Measurements from ENCODE around the gene ELMO1. TPM values are rescaled to one million over a fixed set of nuclear protein-coding genes. Genes with fewer than 3 reads are reported as not detected.
A peak's percentile ranks its signal among the peaks of the same experiment; 100 is the strongest.

Gene ELMO1
- total RNA-seq, 1 donor from 2014 or later: 21.2 TPM

- DNase-seq (ENCODE audit: low spot score) (no peak), ATAC-seq (no peak)
Measured at GRCh38 chr7:36916116-36916515, 532.5 kb downstream of the ELMO1 start.

GRCh38 chr7:36911788-36912187, 536.9 kb downstream of the ELMO1 start:
- ATAC-seq (no peak), DNase-seq (ENCODE audit: low spot score) (no peak)

DNA sequence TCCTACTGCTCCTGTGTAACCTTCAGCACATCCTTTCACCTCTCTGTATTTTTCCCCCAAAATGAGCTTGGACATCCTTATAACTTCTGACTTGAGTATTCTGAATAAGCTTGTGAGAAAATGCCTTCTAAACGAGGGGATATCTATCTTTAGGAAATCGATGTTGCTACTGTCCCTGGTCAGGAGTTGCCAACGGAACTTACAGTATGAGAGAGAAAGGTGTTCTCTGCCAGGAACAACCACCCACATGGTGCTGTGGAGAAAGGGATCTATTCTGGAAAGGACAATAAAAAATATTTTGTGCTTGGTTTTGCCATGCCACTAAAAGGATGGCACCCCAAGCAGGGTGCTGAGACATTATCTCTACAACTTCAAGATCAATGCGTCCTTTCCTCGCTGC, 537.8 kb downstream of the ELMO1 start:
- DNase-seq (ENCODE audit: low spot score) (no peak), ATAC-seq (no peak)

DNA sequence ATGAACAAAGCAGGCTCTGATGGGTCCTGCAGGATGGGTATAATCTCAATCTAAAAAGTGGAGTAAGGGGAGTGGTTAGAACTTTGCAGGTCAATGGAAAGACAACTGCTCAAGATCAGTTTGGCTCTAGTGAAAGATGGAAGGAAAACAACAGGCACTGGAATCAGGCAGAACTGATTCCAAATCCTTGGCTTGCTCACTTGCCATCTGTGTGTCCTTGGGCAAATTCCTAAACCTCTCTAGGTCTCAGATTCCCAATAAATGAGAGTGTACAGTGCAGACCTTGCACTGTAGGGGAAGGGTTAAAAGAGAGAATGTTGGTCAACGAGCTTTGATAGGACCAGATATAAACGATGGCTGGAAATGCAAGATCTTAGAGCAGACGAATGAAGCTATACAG, 538.3 kb downstream of the ELMO1 start:
- DNase-seq (ENCODE audit: low spot score) (no peak), ATAC-seq (no peak)

- no peak for DNase-seq (ENCODE audit: low spot score)
- ATAC-seq: peak; percentile 86
Measured at GRCh38 chr7:36906956-36907635, 541.6 kb downstream of the ELMO1 start.

DNA sequence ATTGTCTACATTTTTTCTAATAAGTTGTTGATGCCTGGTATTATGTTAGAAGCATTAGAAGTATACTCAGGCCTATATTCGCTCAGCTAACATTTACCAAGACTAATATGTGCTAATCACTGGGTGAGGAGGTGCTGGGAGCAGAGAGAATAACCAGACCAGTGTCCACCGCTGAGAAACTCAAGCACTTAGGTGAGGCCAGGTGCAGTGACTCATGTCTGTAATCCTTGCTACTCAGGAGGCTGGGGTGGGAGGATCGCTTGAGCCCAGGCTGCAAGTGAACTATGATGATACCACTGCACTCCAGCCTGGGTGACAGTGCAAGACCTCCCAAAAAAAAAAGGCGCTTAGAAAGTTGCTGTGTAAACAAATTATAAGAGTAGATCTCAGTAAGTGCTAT, 542.2 kb downstream of the ELMO1 start:
- no peak for DNase-seq (ENCODE audit: low spot score)
- peak; percentile 44 for ATAC-seq

- ATAC-seq: no peak
- no peak for DNase-seq (ENCODE audit: low spot score)
Measured at GRCh38 chr7:36905841-36906240, 542.8 kb downstream of the ELMO1 start.

GRCh38 chr7:36904802-36905201, 543.9 kb downstream of the ELMO1 start:
- ATAC-seq (peak; percentile 22), DNase-seq (ENCODE audit: low spot score) (no peak)

- DNase-seq (ENCODE audit: low spot score) (no peak), ATAC-seq (no peak)
Measured at GRCh38 chr7:36904101-36904500, 544.6 kb downstream of the ELMO1 start.

DNA sequence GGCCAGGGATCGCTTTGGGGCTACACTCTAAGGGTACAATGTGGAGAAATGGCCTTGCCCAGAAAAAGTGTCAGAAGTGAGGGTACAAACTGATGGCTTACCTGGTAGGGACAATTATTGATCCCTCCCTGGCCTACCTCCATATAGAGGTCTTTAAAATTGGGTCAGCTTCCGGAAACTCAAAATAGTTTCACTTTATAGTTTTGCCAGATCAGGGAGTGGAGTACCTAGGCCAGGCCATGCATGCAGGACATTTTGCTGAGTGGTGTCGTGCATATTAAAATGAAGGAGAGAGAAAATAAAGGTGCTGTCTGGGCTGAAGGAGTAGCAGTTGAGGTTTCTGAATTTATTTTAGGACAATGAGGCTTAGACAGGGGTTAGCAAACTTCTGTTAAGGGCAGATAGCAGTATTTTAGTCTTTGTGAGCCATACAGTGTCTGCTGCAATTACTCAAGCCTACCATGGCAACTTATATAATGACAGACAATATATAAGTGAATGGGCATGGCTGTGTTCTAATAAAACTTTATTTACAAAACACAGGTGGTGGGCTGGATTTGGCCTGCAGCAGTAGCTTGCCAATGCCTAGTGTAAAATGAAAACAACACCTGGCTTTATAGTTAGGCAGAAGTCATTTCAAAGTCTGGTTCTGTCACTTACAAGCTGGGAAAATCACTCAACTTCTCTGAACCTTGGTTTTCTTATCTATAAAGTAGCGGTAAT, 547.5 kb downstream of the ELMO1 start:
- DNase-seq (ENCODE audit: low spot score) (no peak), ATAC-seq (peak; percentile 66)

GRCh38 chr7:36898186-36898585, 550.5 kb downstream of the ELMO1 start:
- DNase-seq (ENCODE audit: low spot score): no peak
- ATAC-seq: peak; percentile 58

DNA sequence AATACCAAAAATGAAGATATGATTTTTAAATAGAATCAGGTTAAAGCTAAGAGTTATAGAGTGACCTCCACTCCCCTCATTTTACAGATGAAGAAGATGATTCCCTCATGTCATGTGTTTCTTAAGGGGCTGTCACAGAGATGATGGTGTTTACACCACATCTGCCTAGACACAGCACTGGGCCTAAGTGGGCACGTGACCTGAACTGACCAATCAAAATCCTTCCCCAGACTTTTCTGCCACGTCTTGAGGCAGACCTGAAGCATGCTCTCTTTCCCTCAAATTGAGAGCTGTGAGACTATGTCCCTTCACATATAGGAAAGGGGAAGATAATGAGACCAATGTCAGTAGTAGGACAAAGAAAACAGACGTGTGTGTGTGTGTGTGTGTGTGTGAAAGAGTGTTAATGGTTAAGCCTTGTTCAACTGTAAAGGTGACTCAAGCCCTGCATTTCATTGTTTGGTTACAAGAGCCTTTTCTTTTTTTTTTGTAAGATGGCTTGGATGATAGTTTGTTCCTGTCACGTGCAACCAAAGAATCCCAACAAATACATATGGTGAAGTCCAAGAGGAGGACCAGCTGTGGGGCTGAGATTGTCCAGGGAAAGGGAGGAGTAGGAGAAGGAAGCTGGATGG, 551.6 kb downstream of the ELMO1 start:
- ATAC-seq (no peak), DNase-seq (ENCODE audit: low spot score) (no peak)

GRCh38 chr7:36896418-36896817, 552.2 kb downstream of the ELMO1 start:
- ATAC-seq: peak; percentile 48

DNA sequence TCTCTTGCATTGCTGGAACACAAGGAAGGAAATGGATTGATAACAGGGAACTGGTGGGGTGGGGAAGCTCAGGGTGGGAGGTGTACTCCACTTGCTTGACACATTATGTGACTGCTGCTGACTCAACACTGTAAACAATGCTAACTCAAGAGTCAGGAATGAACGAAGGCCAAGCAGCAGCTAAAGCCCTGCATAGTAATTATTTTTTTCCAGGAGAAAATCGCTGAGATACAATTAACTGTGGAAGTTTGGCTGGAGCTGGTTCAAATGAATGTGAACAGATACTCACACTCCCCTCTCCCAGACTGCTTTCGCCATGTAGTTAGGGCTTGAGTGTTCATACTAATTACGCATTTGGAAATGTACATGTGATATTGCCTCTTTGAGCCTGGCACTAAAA, 553.5 kb downstream of the ELMO1 start:
- DNase-seq (ENCODE audit: low spot score) (no peak), ATAC-seq (peak; percentile 7)

More at GRCh38 chr7:36896418-36896817, 552.2 kb downstream of the ELMO1 start:
- no peak for DNase-seq (ENCODE audit: low spot score)

- ATAC-seq (no peak), DNase-seq (ENCODE audit: low spot score) (no peak)
Measured at GRCh38 chr7:36894190-36894589, 554.5 kb downstream of the ELMO1 start.

GRCh38 chr7:36889182-36889581, 559.5 kb downstream of the ELMO1 start:
- ATAC-seq (no peak), DNase-seq (ENCODE audit: low spot score) (no peak)

GRCh38 chr7:36887969-36888368, 560.7 kb downstream of the ELMO1 start:
- DNase-seq (ENCODE audit: low spot score) (no peak), ATAC-seq (peak; percentile 91)

DNA sequence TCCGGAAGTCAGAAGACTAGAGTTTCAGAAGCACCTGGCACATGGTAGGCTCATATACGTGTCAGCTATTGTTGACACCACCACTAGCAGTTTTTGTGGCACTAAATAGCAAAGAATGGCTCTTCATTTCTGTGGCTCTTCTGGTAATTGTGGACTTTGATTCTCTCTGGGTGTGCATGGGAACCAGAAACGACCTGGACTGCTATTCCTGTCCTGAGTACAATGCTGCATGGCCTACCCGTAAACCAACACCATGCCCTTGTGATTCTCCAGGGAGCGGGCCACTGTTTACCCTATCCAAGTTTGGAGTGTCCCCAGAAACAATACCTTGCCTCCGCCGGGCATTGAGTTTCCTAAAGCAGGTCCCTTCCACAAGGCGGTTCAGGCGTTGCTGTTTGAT, 561.4 kb downstream of the ELMO1 start:
- ATAC-seq (peak; percentile 73), DNase-seq (ENCODE audit: low spot score) (no peak)

DNA sequence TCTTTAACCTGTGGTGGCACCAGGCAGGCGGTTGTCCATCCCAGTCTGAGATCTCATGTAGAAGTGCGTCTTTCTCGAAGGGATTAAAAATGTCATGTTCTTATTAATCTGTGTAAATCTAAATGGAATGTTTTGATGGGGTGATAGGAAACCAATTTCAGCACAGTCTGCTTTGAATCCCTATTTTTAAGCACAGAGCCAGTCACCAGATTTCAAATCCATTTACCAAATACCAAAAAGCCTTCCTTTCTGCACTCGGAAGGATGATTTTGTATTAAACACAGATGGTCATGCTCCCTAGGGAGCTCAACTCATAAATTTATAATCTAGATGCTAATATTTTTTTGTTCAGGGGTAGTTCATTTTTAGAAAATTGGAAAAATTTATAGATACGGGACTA, 563.8 kb downstream of the ELMO1 start:
- no peak for DNase-seq (ENCODE audit: low spot score)

GRCh38 chr7:36884351-36884750, 564.3 kb downstream of the ELMO1 start:
- DNase-seq (ENCODE audit: low spot score): no peak
- ATAC-seq: no peak

More for the DNA sequence above, 563.8 kb downstream of the ELMO1 start:
- ATAC-seq: no peak

DNA sequence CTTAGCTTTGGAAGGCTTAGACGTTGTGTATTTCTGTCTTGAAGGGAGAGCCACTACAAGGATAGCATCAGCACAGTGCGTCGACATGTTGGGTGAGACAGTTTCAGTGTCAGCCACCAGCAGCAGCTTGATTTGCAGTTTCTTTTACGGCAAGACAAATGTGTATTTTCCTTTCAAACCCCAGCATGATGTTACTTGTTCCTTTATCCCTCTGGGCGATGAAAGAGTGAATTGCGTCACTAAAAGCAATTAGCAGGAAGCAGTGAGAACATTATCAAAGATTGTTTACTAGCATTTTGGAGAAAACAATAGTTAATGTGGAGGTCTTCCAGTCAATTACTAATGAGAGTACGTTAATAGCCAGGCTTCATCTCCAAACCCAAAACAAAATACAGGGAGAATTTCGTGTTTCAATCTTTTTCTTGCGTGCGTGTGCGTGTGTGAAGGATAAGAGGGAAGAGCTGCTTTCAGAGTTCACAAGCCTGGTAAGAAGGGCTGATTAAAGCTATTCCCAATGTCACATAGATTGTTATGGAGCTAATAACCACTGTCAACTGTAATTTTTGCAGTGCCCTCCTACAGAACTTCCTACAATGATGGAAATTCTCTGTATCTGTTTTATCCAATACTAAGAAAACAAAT, 567.3 kb downstream of the ELMO1 start:
- DNase-seq (ENCODE audit: low spot score) (no peak), ATAC-seq (no peak)

- DNase-seq (ENCODE audit: low spot score) (no peak), ATAC-seq (peak; percentile 26)
Measured at GRCh38 chr7:36880108-36880507, 568.6 kb downstream of the ELMO1 start.

All from left lobe of liver (tissue), 2 donors.